Measurements from ENCODE around the gene C10orf90.

The C10orf90 gene

DNA sequence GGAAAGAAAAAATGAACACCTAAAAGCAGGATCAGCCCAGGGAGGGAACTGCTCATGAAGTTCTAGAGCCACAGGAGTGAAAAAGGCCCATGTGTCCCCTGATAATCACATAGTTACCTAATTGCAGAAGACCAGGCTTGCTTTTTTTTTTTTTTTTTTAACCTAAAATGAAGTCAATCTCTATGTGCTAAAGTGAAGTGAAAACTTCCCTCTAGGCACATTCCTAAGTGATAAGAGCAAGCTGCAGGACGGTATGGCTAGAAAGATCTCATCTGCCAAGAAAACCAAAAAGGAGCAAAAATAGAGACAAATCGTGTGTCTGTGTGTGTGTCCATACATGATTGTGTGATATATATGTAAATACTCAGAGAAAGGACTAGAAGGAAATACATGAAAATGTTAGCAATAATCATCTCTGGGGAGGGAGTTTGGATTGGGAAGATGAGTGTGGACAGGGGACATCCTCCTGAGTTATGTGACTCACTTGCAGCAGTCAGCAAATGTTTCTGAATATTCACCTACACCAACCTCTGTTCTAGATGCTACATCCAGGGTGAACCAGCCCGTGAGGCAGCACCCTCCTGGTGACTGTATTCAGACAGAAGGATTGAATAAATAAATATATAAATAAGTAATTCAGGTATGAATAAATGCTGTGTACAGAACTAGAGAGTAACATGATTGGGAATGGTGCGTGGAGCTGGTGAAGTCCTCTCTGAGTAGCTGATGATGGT is 76.4 kb downstream of the C10orf90 start:
- ChIA-PET POLR2A (interaction anchor here (0.7 kb wide), 1 partner anchor 1113 kb away, joined by 6 read pairs; no protein-coding TSS in a partner anchor), CTCF (interaction anchor here (0.7 to 0.9 kb wide), 3 partner anchors 145 to 612 kb away, joined by 3 read pairs; no protein-coding TSS in a partner anchor)
- no peaks in the 10 kb centered on the region for H3K4me1 ChIP-seq (ENCODE audit: control insufficient read depth, insufficient read depth, low read length)
- no peaks in the 10 kb centered on the region for H3K36me3 ChIP-seq (ENCODE audit: control insufficient read depth in 2 of 2, insufficient read depth in 1 of 2, low read length in 2 of 2)
- H3K9me3 ChIP-seq (ENCODE audit: control insufficient read depth, insufficient read depth, low read depth, low read length), result no peaks in the 10 kb centered on the region
- no peak for TF ChIP-seq ZNF133 (tag by site-specific recombination; IDR thresholded peaks at IDR 0.05)
- H3K4me3 ChIP-seq (ENCODE audit: low read depth, low read length), result no peak overlapping the region
- no peak overlapping the region for H3K27ac ChIP-seq (ENCODE audit: extremely low read depth, low read depth, low read length)

DNA sequence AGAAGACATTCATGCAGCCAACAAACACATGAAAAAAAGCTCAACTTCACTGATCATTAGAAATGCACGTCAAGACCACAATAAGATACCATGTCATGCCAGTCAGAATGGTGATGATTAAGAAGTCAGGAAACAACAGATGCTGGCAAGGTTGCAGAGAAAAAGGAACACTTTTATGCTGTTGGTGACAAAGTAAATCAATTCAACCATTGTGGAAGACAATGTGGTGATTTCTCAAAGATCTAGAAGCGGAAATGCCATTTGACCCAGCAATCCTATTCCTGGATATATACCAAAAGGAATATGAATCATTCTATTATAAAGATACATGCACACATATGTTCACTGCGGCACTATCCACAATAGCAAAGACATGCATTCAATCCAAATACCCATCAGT is 77.6 kb downstream of the C10orf90 start:
- Histone ChIP-seq H3K4me3 (ENCODE audit: low read depth, low read length) (no peak overlapping the region), H3K27ac (ENCODE audit: extremely low read depth, low read depth, low read length) (no peak overlapping the region), H3K9me3 (ENCODE audit: control insufficient read depth, insufficient read depth, low read depth, low read length) (no peaks in the 10 kb centered on the region), H3K4me1 (ENCODE audit: control insufficient read depth, insufficient read depth, low read length) (no peaks in the 10 kb centered on the region), H3K36me3 (ENCODE audit: control insufficient read depth in 2 of 2, insufficient read depth in 1 of 2, low read length in 2 of 2) (no peaks in the 10 kb centered on the region)
- ChIA-PET CTCF (interaction anchor here (0.6 kb wide), 1 partner anchor 441 kb away, joined by 3 read pairs; no protein-coding TSS in a partner anchor), POLR2A (no interaction called here)
- TF ChIP-seq, protein P1, sequence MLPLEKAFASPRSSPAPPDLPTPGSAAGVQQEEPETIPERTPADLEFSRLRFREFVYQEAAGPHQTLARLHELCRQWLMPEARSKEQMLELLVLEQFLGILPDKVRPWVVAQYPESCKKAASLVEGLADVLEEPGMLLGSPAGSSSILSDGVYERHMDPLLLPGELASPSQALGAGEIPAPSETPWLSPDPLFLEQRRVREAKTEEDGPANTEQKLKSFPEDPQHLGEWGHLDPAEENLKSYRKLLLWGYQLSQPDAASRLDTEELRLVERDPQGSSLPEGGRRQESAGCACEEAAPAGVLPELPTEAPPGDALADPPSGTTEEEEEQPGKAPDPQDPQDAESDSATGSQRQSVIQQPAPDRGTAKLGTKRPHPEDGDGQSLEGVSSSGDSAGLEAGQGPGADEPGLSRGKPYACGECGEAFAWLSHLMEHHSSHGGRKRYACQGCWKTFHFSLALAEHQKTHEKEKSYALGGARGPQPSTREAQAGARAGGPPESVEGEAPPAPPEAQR (tag by site-specific recombination; IDR thresholded peaks at IDR 0.05), result no peak
- TF ChIP-seq ZNF350 (tag by site-specific recombination; IDR thresholded peaks at IDR 0.05) (no peak), ZNF292 (tag by site-specific recombination; IDR thresholded peaks at IDR 0.05; ENCODE audit: borderline replicate concordance, low read depth) (no peak), ZNF830 (tag by site-specific recombination; IDR thresholded peaks at IDR 0.05; ENCODE audit: low read depth) (no peak)
- TF ChIP-seq, protein P2, sequence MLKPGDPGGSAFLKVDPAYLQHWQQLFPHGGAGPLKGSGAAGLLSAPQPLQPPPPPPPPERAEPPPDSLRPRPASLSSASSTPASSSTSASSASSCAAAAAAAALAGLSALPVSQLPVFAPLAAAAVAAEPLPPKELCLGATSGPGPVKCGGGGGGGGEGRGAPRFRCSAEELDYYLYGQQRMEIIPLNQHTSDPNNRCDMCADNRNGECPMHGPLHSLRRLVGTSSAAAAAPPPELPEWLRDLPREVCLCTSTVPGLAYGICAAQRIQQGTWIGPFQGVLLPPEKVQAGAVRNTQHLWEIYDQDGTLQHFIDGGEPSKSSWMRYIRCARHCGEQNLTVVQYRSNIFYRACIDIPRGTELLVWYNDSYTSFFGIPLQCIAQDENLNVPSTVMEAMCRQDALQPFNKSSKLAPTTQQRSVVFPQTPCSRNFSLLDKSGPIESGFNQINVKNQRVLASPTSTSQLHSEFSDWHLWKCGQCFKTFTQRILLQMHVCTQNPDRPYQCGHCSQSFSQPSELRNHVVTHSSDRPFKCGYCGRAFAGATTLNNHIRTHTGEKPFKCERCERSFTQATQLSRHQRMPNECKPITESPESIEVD (tag by site-specific recombination; IDR thresholded peaks at IDR 0.05), result no peak
- TF ChIP-seq, protein P3, sequence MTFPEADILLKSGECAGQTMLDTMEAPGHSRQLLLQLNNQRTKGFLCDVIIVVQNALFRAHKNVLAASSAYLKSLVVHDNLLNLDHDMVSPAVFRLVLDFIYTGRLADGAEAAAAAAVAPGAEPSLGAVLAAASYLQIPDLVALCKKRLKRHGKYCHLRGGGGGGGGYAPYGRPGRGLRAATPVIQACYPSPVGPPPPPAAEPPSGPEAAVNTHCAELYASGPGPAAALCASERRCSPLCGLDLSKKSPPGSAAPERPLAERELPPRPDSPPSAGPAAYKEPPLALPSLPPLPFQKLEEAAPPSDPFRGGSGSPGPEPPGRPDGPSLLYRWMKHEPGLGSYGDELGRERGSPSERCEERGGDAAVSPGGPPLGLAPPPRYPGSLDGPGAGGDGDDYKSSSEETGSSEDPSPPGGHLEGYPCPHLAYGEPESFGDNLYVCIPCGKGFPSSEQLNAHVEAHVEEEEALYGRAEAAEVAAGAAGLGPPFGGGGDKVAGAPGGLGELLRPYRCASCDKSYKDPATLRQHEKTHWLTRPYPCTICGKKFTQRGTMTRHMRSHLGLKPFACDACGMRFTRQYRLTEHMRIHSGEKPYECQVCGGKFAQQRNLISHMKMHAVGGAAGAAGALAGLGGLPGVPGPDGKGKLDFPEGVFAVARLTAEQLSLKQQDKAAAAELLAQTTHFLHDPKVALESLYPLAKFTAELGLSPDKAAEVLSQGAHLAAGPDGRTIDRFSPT (tag by site-specific recombination; IDR thresholded peaks at IDR 0.05), result no peak

DNA sequence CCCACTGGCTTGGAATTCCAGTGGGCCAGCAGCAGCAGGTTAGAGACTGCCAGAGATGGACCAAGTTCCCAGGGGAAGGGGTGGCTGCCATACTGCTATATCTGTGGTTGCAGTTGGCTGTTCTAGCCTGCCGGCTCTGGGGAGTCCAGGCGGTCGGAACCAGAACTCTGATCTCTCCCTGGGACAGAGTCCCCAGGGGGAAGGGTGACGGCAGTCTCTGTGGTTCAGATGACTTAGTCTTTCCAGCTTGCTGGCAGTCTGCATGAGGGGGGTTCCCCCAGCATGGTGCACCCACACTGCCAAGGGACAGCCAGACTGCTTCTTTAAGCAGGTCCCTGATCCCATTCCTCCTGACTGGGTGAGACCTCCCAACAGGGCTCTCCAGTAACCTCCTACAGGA is 82.5 kb downstream of the C10orf90 start:
- Histone ChIP-seq H3K9me3 (ENCODE audit: control insufficient read depth, insufficient read depth, low read depth, low read length) (no peaks in the 10 kb centered on the region), H3K4me3 (ENCODE audit: low read depth, low read length) (no peak overlapping the region), H3K36me3 (ENCODE audit: control insufficient read depth in 2 of 2, insufficient read depth in 1 of 2, low read length in 2 of 2) (no peaks in the 10 kb centered on the region), H3K4me1 (ENCODE audit: control insufficient read depth, insufficient read depth, low read length) (no peaks in the 10 kb centered on the region), H3K27ac (ENCODE audit: extremely low read depth, low read depth, low read length) (no peak overlapping the region)
- TF ChIP-seq ZNF621 (tag by site-specific recombination; IDR thresholded peaks at IDR 0.05) (no peak), ZNF571 (tag by site-specific recombination; IDR thresholded peaks at IDR 0.05) (no peak), BCL11A (tag by site-specific recombination; IDR thresholded peaks at IDR 0.05; ENCODE audit: low read depth) (no peak), ZNF184 (tag by site-specific recombination; IDR thresholded peaks at IDR 0.05) (no peak), MYNN (tag by site-specific recombination; IDR thresholded peaks at IDR 0.05; ENCODE audit: borderline replicate concordance) (no peak)
- TF ChIP-seq, protein P4, sequence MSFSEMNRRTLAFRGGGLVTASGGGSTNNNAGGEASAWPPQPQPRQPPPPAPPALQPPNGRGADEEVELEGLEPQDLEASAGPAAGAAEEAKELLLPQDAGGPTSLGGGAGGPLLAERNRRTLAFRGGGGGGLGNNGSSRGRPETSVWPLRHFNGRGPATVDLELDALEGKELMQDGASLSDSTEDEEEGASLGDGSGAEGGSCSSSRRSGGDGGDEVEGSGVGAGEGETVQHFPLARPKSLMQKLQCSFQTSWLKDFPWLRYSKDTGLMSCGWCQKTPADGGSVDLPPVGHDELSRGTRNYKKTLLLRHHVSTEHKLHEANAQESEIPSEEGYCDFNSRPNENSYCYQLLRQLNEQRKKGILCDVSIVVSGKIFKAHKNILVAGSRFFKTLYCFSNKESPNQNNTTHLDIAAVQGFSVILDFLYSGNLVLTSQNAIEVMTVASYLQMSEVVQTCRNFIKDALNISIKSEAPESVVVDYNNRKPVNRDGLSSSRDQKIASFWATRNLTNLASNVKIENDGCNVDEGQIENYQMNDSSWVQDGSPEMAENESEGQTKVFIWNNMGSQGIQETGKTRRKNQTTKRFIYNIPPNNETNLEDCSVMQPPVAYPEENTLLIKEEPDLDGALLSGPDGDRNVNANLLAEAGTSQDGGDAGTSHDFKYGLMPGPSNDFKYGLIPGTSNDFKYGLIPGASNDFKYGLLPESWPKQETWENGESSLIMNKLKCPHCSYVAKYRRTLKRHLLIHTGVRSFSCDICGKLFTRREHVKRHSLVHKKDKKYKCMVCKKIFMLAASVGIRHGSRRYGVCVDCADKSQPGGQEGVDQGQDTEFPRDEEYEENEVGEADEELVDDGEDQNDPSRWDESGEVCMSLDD (tag by site-specific recombination; IDR thresholded peaks at IDR 0.05), result no peak
- TF ChIP-seq, protein P5, sequence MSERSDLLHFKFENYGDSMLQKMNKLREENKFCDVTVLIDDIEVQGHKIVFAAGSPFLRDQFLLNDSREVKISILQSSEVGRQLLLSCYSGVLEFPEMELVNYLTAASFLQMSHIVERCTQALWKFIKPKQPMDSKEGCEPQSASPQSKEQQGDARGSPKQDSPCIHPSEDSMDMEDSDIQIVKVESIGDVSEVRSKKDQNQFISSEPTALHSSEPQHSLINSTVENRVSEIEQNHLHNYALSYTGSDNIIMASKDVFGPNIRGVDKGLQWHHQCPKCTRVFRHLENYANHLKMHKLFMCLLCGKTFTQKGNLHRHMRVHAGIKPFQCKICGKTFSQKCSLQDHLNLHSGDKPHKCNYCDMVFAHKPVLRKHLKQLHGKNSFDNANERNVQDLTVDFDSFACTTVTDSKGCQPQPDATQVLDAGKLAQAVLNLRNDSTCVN (tag by site-specific recombination; optimal IDR thresholded peaks at IDR 0.05), result no peak
- TF ChIP-seq, protein P6, sequence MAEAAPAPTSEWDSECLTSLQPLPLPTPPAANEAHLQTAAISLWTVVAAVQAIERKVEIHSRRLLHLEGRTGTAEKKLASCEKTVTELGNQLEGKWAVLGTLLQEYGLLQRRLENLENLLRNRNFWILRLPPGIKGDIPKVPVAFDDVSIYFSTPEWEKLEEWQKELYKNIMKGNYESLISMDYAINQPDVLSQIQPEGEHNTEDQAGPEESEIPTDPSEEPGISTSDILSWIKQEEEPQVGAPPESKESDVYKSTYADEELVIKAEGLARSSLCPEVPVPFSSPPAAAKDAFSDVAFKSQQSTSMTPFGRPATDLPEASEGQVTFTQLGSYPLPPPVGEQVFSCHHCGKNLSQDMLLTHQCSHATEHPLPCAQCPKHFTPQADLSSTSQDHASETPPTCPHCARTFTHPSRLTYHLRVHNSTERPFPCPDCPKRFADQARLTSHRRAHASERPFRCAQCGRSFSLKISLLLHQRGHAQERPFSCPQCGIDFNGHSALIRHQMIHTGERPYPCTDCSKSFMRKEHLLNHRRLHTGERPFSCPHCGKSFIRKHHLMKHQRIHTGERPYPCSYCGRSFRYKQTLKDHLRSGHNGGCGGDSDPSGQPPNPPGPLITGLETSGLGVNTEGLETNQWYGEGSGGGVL (tag by site-specific recombination; IDR thresholded peaks at IDR 0.05), result no peak
- ChIA-PET CTCF (no interaction called here), POLR2A (no interaction called here)

Measured in HEK293 (cell line).